Epithelial cell of prostate (primary cell): ENCODE data around the gene ZNF578.
"Not testable (repeated sequence)": the region's sequence is repeated elsewhere in the genome, so short reads cannot be mapped to it uniquely, and the experiment has no call there.

Experiments
- DNase-seq: peaks from one replicate; pipeline ENCODE4 v3.0.0-alpha.2; 2011; ENCODE audit warnings: low read depth, low spot score
- H3K27ac ChIP-seq: fragments of 450-650 bp; 2 replicates; pipeline ENCODE4 v1.5.1; 2017; ENCODE audit warnings: mild to moderate bottlenecking

The ZNF578 gene

DNA sequence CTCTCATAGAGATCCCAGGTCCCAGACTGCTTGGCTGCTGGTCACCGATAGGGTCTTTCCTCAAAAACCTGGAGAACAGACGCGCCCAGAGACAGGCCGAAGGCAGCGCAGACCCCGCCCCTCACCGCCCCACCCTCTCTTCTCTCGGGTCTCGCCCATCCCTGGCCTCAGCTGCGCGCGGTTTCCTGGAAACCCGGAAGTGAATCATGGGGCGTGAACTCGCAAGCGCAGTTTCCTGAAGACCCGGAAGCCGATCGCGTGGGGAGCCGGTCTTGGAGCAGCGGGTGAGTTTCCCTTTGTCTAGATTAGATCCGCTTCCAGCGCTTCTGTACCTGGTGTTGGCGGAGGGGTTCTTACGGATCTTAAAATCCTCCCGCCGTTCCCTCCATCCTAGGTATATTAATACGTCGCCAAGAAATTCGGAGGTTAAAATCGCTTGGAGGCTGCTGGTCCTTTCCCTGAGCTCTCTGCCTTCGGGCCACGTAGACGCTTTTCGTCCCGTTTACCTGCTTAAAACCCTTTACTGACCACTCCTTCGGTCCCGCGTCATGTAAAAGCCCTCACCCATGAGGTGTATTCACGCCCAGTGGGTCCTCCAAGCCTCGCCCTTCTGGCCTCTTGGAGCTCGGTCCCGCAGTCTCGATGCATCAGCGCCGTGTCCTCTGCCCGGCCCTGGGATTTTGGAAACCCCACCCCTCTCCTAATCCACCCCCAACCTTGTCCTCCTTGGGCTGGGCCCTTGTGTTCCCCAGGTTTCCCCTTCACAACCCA lies at the start of gene ZNF578:
ZNF578 (plus strand) TSS at position 230 of the 771 bp plus-strand sequence. CDS start 48,293 bp downstream, outside the sequence.
- peak; percentile 31 for DNase-seq
- peak within 1 kb of the TSS; percentile 47 for H3K27ac ChIP-seq

GRCh38 chr19:52410276-52410675 lies 43.1 kb upstream of the ZNF578 start:
- H3K27ac ChIP-seq, result no peak overlapping the region
- DNase-seq, result no peak

GRCh38 chr19:52415711-52416110 lies 37.6 kb upstream of the ZNF578 start:
- no peak overlapping the region for H3K27ac ChIP-seq
- no peak for DNase-seq

DNA sequence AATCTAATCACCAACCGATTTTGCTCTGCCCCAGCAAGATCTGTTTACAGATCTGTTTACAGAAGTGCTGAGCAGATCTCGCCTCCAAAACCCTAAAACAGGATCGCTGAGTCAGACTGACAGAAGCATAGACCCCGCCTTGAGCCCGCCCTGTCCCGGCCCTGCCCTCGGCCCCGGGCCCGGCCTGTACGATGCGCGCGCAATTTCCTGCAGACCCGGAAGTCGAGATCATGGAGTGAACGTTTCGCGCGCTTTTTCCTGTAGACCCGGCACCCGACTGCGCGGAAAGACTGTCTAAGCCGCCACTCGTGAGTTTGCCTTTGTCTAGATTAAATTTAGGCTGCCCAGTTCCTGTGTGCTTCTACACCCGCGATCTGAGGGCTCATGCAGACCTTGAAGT lies 24.4 kb upstream of the ZNF578 start, which contains the start of gene ZNF534:
ZNF534 (plus strand) TSS at position 212 of the 400 bp plus-strand sequence. CDS start 2,327 bp downstream, outside the sequence.
- DNase-seq, result no peak

DNA sequence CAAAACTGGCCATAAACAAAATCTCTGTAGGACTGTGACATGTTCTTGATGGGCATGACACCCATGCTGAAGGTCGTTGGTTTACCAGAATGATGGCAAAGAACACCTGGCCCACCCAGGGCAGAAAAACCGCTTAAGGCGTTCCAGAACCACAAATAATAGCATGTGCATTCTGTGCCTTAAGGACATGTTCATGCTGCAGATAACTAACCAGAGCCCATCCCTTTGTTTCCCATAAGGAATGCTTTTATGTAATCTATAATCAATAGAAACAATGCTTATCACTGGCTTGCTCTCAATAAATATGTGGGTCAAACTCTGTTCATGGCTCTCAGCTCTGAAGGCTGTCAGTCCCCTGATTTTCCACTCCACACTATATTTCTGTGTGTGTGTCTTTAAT lies 11.2 kb upstream of the ZNF578 start:
- no peak overlapping the region for H3K27ac ChIP-seq
- no peak for DNase-seq

More for the DNA sequence above, 24.4 kb upstream of the ZNF578 start, which contains the start of gene ZNF534:
- no peak within 1 kb of the TSS for H3K27ac ChIP-seq

GRCh38 chr19:52444506-52444905 lies 8.8 kb upstream of the ZNF578 start:
- H3K27ac ChIP-seq, result no peak overlapping the region
- DNase-seq, result no peak

GRCh38 chr19:52451241-52451640 lies 2.1 kb upstream of the ZNF578 start:
- H3K27ac ChIP-seq, result no peak overlapping the region
- no peak for DNase-seq

GRCh38 chr19:52464798-52465470 lies 11.6 kb downstream of the ZNF578 start:
- DNase-seq, result no peak
- no peak overlapping the region for H3K27ac ChIP-seq

DNA sequence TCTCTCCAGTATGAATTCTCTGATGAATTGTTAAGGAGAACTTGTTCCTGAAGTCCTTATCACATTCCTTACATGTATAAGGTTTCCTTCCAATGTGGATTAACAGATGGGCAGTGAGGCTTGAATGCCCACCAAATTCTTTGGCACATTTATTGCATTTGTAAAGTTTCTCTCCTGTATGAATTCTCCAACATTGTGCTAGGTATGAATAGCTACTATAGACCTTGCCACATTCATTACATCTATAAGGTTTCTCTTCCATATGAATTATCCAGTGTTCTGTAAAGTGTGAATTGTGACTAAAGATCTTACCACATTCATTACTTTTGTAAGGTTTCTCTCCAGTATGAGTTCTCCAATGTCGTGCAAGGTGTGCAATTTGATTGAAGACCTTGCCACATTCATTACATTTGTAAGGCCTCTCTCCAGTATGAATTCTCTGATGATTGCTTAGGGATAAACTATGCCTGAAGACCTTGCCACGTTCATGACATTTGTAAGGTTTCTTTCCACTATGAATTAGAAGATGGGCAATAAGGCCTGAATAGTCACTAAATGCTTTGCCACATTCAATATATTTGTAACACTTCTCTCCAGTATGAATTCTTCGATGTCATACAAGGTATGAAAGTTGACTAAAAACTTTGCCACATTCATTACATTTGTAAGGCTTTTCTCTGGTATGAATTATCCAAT lies 20.4 kb downstream of the ZNF578 start:
- no peak overlapping the region for H3K27ac ChIP-seq
- no peak for DNase-seq

DNA sequence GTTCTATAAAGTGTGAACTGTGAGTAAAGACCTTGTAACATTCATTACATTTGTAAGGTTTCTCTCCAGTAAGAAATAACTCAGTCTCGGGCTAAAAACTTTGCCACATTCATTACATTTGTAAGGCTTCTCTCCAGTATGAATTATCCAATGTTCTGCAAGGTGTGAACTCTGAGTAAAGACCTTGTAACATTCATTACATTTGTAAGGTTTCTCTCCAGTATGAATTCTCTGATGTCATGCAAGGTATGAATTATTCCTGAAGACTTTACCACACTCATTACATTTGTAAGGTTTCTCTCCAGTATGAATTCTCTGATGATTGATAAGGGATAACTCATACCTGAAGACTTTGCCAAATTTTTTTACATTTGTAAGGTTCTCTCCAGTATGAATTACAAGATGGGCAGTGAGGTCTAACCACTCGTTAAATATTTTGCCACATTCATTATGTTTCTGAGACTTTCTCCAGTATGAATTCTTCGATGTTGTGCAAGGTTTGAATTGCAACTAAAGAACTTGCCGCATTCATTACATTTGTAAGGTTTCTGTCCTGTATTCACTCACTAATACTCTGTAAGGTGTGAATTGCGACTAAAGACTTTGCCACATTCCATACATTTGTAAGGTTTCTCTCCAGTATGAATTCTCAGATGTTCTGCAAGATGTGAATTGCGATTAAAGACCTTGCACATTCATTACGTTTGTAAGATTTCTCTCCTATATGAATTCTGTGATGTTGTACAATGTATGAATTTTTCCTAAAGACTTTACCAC lies 21.2 kb downstream of the ZNF578 start:
- no peak overlapping the region for H3K27ac ChIP-seq
- DNase-seq, result no peak

GRCh38 chr19:52484111-52484743 lies 30.9 kb downstream of the ZNF578 start:
- DNase-seq, H3K27ac ChIP-seq: not testable (repeated sequence)

- DNase-seq, H3K27ac ChIP-seq: not testable (repeated sequence)
These were observed 31.7 kb downstream of the ZNF578 start for GRCh38 chr19:52485064-52485463.

DNA sequence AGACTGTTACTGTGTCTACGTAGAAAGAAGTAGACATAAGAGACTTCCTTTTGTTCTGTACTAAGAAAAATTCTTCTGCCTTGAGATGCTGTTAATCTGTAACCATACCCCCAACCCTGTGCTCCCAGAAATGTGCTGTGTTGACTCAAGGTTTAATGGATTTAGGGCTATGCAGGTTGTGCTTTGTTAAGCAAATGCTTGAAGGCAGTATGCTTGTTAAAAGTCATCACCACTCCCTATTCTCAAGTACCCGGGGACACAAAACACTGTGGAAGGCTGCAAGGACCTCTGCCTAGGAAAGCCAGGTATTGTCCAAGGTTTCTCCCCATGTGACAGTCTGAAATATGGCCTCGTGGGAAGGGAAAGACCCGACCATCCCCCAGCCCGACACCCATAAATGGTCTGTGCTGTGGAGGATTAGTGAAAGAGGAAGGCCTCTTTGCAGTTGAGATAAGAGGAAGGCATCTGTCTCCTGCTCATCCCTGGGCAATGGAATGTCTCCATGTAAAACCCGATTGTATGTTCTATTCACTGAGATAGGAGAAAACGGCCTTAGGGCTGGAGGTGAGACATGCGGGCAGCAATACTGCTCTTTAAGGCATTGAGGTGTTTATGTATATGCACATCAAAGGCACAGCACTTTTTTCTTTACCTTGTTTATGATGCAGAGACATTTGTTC lies 32.3 kb downstream of the ZNF578 start:
- not testable (repeated sequence) for DNase-seq, H3K27ac ChIP-seq

DNA sequence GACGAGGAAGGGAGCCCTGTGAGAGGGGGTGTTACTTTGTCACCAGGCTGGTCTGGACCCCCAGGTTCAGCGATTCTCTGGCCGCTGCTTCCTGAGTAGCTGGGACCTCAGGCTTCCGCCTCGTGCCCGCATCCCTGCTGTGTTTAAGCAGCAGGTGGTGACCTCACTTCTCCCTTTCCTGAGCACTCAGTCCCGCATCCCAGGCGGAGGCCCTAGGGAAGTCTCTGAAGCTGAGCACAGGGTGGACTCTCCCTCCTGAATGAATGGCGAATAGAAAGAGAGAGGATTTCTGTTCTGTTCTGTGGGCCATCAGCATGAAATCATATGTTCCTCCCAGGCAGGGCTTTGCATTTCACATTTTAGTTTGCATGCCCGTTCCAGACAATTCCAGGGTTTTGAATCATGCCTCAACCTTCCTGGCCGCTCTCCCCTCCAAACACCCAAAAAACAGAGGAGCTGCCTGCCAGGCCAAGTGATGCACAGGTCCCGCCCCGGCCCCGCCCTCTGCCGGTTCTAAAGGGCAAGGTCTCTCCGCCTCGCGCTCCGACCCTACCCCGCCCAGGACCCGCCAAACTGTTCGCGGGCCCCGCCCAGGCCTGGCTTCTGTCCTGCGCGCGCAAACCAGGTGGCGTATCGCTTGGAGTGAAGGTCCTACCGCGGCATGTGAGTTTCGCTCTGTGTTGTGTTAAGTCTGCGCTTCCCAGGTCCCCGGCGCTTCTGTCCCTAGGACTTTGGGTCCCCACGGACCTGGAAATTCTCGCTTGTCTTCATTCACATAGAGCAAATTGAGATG lies 39.0 kb downstream of the ZNF578 start:
- DNase-seq, result no peak
- no peak overlapping the region for H3K27ac ChIP-seq

- no peak overlapping the region for H3K27ac ChIP-seq
- no peak for DNase-seq
These were observed 39.7 kb downstream of the ZNF578 start for GRCh38 chr19:52492994-52493470.

- no peak for DNase-seq
- no peak overlapping the region for H3K27ac ChIP-seq
These were observed 41.2 kb downstream of the ZNF578 start for GRCh38 chr19:52494518-52494917.

DNA sequence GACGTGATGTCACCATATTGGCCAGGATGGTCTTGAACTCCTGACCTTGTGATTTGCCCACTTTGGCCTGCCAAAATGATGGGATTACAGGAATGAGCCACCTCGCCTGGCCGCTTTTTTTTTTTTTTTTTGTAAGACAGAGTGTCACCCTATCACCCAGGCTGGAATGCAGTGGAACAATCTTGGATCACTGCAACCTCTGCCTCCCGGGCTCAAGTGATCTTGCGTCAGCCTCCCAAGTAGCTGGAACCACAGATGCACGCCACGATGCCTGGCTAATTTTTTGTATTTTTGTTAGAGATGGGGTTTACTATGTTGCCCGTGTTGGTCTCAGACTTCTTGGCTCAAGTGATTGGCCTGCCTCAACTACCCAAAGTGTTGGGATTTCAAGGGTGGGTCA lies 45.2 kb downstream of the ZNF578 start:
- DNase-seq, result no peak
- H3K27ac ChIP-seq, result no peak overlapping the region

DNA sequence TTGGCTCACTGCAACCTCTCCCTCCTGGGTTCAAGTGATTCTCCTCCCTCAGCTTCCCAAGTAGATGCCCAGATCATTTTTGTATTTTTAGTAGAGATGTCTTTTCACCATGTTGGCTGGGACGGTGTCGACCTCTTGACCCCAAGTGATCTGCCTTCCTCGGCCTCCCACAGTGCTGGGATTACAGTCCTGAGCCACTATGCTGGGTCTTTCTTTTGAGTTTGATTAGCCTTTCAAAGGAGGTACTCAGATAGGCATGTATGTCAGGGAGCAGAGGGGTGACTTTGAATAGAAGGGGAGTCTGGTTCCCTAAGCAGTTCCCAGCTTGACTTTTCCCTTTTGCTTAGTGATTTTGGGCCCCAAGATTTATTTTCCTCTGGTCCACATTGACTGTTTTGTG lies 47.1 kb downstream of the ZNF578 start:
- not testable (repeated sequence) for H3K27ac ChIP-seq

More for the DNA sequence above, 47.1 kb downstream of the ZNF578 start:
- DNase-seq, result not testable (repeated sequence)
